Measurements from ENCODE around the gene FBLN1. TPM values are rescaled to one million over a fixed set of nuclear protein-coding genes. Genes with fewer than 3 reads are reported as not detected.
A peak's percentile ranks its signal among the peaks of the same experiment; 100 is the strongest.

The FBLN1 gene
- total and polyA plus RNA-seq, 2 of the 13 experiments (the other 11 are each of a cell fraction or from before 2014, with no cell fraction given) = 37.3 to 103 TPM

GRCh38 chr22:45503816-45504372, 1.2 kb downstream of the FBLN1 start (continued):
- TF ChIP-seq CSRNP1 (CRISPR knock-in tag; IDR thresholded peaks at IDR 0.05) (0 out of 2 replicates have a peak, but pooled peaks have one; percentile 61), KAT8 (CRISPR knock-in tag; IDR thresholded peaks at IDR 0.05) (no peak), ZBTB7B (CRISPR knock-in tag; IDR thresholded peaks at IDR 0.05) (no peak), MAZ (IDR thresholded peaks at IDR 0.05; ENCODE audit: borderline replicate concordance, low read depth, low read length) (no peak), MAZ (CRISPR knock-in tag; IDR thresholded peaks at IDR 0.05; ENCODE audit: low read depth) (no peak), TFAP4 (IDR thresholded peaks at IDR 0.05; ENCODE audit: borderline replicate concordance, low read depth) (peak; percentile 20; the same call in 1 of the 2 replicates), ZIK1 (CRISPR knock-in tag; IDR thresholded peaks at IDR 0.05; ENCODE audit: borderline replicate concordance, low read depth) (no peak), SRSF4 (IDR thresholded peaks at IDR 0.05; ENCODE audit: low read depth, low read length, poor library complexity, severe bottlenecking) (no peak), ZMYM2 (CRISPR knock-in tag; IDR thresholded peaks at IDR 0.05) (no peak), ATAD3A (CRISPR knock-in tag; IDR thresholded peaks at IDR 0.05) (no peak), HES4 (CRISPR knock-in tag; IDR thresholded peaks at IDR 0.05; ENCODE audit: borderline replicate concordance) (0 out of 2 replicates have a peak, but pooled peaks have one; percentile 12), PRDM15 (CRISPR knock-in tag; IDR thresholded peaks at IDR 0.05) (no peak), KLF12 (CRISPR knock-in tag; IDR thresholded peaks at IDR 0.05; ENCODE audit: borderline replicate concordance) (no peak), ZNF660 (CRISPR knock-in tag; IDR thresholded peaks at IDR 0.05; ENCODE audit: borderline replicate concordance, low read depth) (no peak), ZFX (CRISPR knock-in tag; IDR thresholded peaks at IDR 0.05; ENCODE audit: low read depth) (peak; percentile 76), RARA (CRISPR knock-in tag; IDR thresholded peaks at IDR 0.05) (no peak), ZNF687 (CRISPR knock-in tag; IDR thresholded peaks at IDR 0.05) (peak; percentile 84), MYC (CRISPR knock-in tag; IDR thresholded peaks at IDR 0.05; ENCODE audit: borderline replicate concordance) (peak; percentile 52; the same call in 1 of the 2 replicates), HOXA9 (CRISPR knock-in tag; IDR thresholded peaks at IDR 0.05; ENCODE audit: borderline replicate concordance) (no peak)

Data from HepG2 (cell line).